WERI-Rb-1 (cell line): ENCODE data around the gene AVPR2.

Source experiments
- DNase-seq: peaks from one replicate; pipeline ENCODE4 v3.0.0-alpha.2; 2020
- H3K27ac ChIP-seq: fragments of 250-450 bp; sonication (Bioruptor Pico); 2 replicates; pipeline ENCODE4 v1.5.1; 2020; ENCODE audit warnings: mild to moderate bottlenecking, moderate library complexity
- H3K27me3 ChIP-seq: fragments of 250-450 bp; sonication (Bioruptor Pico); 2 replicates; pipeline ENCODE4 v1.5.1; 2021; ENCODE audit warnings: mild to moderate bottlenecking, low read depth, moderate library complexity; ENCODE audit not compliant: insufficient read depth, severe bottlenecking
- H3K36me3 ChIP-seq: fragments of 250-450 bp; sonication (Bioruptor Pico); 2 replicates; pipeline ENCODE4 v1.5.1; 2020; ENCODE audit warnings: mild to moderate bottlenecking, moderate library complexity
- H3K4me3 ChIP-seq: 2 replicates; pipeline ENCODE4 v1.5.1; 2011; ENCODE audit warnings: low read depth, mild to moderate bottlenecking, control low read depth, low read length
- H3K9me3 ChIP-seq: fragments of 250-450 bp; sonication (Bioruptor Pico); 2 replicates; pipeline ENCODE4 v1.5.1; 2021; ENCODE audit warnings: mild to moderate bottlenecking, moderate library complexity; ENCODE audit not compliant: severe bottlenecking
- CTCF ChIP-seq: IDR thresholded peaks from 2 replicates; pipeline ENCODE4 v1.5.1; 2011; ENCODE audit warnings: low read depth, mild to moderate bottlenecking, control low read depth, inconsistent platforms, low read length

AVPR2 gene

GRCh38 chrX:153865685-153866084, 38.8 kb upstream of the AVPR2 start:
- no peak for TF ChIP-seq CTCF
- Histone ChIP-seq H3K4me3 (no peak overlapping the region), H3K9me3 (peaks cover 4% of the 10 kb centered on the region), H3K27me3 (peaks cover 30% of the 10 kb centered on the region), H3K36me3 (peaks cover 82% of the 10 kb centered on the region), H3K27ac (no peak overlapping the region)
- DNase-seq, result peak; percentile 5

- no peak overlapping the region for H3K4me3 ChIP-seq
- peak; percentile 7 for DNase-seq
- TF ChIP-seq CTCF, result no peak
- peaks cover 26% of the 10 kb centered on the region for H3K27me3 ChIP-seq
- H3K27ac ChIP-seq, result no peak overlapping the region
- H3K36me3 ChIP-seq, result peaks cover 85% of the 10 kb centered on the region
- H3K9me3 ChIP-seq, result peaks cover 4% of the 10 kb centered on the region
Measured at GRCh38 chrX:153866302-153867019, 38.0 kb upstream of the AVPR2 start.

- Histone ChIP-seq H3K9me3 (peaks cover 4% of the 10 kb centered on the region), H3K4me3 (no peak overlapping the region), H3K36me3 (peaks cover 86% of the 10 kb centered on the region), H3K27ac (no peak overlapping the region), H3K27me3 (peaks cover 25% of the 10 kb centered on the region)
- DNase-seq, result no peak
- no peak for TF ChIP-seq CTCF
Measured at GRCh38 chrX:153867139-153867538, 37.3 kb upstream of the AVPR2 start.

- Histone ChIP-seq H3K27ac (no peak overlapping the region), H3K27me3 (peaks cover 23% of the 10 kb centered on the region), H3K9me3 (no peaks in the 10 kb centered on the region), H3K4me3 (no peak overlapping the region), H3K36me3 (peaks cover 83% of the 10 kb centered on the region)
- TF ChIP-seq CTCF, result no peak
- no peak for DNase-seq
Measured at GRCh38 chrX:153867671-153868070, 36.8 kb upstream of the AVPR2 start.

- DNase-seq, result no peak
- H3K9me3 ChIP-seq, result no peaks in the 10 kb centered on the region
Measured at GRCh38 chrX:153868576-153869472, 35.6 kb upstream of the AVPR2 start.

More at GRCh38 chrX:153868576-153869472, 35.6 kb upstream of the AVPR2 start:
- Histone ChIP-seq H3K27me3 (peaks cover 29% of the 10 kb centered on the region), H3K27ac (no peak overlapping the region), H3K36me3 (peaks cover 72% of the 10 kb centered on the region), H3K4me3 (no peak overlapping the region)
- no peak for TF ChIP-seq CTCF
